Erythroblast (primary cell): ENCODE data around the gene UGT2A1.

ENCODE experiments used
- GATA1 ChIP-seq: IDR thresholded peaks from 2 replicates; pipeline ENCODE4 v1.6.1; 2011; ENCODE audit warnings: low read depth, mild to moderate bottlenecking, control low read depth, low read length, moderate library complexity
- POLR2A ChIP-seq: IDR thresholded peaks from 2 replicates; pipeline ENCODE4 v1.6.1; 2011; ENCODE audit warnings: mild to moderate bottlenecking, low read length

DNA sequence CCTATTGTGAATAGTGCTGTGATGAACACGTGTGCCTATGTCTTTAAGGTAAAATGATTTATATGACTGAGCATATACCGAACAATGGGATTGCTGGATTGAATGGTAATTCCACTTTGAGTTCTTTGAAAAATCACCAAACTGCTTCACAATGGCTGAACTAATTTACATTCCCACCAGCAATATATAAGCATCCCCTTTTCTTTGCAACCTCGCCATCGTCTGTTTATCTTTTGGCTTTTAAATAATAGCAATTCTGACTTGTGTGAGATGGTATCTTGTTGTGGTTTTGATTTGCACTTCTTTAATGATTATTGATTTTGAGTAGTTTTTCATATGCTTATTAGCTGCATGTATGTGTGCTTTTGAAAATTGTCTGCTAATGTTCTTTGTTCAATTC lies 31.8 kb upstream of the UGT2A1 start:
- TF ChIP-seq POLR2A (no peak), GATA1 (no peak)
